ENCODE data around the gene LYPD6B. TPM values are rescaled to one million over a fixed set of nuclear protein-coding genes. Genes with fewer than 3 reads are reported as not detected.

LYPD6B gene
- polyA plus RNA-seq, 1 experiment = 0.26 TPM

DNA sequence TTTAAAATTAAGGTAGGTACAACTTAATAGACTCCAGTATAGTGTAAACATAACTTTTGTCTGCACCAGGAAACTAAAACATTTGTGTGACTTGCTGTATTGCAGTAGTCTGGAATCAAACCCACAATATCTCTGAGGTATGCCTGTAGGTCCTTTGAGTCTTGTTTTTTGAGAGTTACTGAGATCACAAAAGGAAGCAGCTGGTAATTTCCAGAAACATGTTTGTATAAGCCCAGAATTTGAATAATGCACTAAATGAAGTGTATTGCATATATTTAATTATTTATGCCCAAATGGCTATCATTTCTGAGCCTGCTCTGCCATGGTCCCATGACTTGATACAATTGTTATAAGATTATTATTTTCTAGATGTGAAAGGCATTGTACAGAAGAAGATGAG, 148.6 kb downstream of the LYPD6B start:
- TF ChIP-seq, protein P1, sequence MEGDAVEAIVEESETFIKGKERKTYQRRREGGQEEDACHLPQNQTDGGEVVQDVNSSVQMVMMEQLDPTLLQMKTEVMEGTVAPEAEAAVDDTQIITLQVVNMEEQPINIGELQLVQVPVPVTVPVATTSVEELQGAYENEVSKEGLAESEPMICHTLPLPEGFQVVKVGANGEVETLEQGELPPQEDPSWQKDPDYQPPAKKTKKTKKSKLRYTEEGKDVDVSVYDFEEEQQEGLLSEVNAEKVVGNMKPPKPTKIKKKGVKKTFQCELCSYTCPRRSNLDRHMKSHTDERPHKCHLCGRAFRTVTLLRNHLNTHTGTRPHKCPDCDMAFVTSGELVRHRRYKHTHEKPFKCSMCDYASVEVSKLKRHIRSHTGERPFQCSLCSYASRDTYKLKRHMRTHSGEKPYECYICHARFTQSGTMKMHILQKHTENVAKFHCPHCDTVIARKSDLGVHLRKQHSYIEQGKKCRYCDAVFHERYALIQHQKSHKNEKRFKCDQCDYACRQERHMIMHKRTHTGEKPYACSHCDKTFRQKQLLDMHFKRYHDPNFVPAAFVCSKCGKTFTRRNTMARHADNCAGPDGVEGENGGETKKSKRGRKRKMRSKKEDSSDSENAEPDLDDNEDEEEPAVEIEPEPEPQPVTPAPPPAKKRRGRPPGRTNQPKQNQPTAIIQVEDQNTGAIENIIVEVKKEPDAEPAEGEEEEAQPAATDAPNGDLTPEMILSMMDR (IDR thresholded peaks at IDR 0.05; ENCODE audit: low read depth, low read length) = no peak
- ChIA-PET POLR2A (no interaction called here), CTCF (no interaction called here)
- no peak overlapping the region for H3K4me3 ChIP-seq (ENCODE audit: low read depth, low read length)
- H3K9me3 ChIP-seq (ENCODE audit: control insufficient read depth, insufficient read depth, low read length) = no peaks in the 10 kb centered on the region
- DNase-seq (ENCODE audit: low read depth, low spot score) = no peak
- no peaks in the 10 kb centered on the region for H3K27me3 ChIP-seq (ENCODE audit: control insufficient read depth, insufficient read depth, low read length)
- H3K27ac ChIP-seq (ENCODE audit: low read depth, low read length) = no peak overlapping the region

DNA sequence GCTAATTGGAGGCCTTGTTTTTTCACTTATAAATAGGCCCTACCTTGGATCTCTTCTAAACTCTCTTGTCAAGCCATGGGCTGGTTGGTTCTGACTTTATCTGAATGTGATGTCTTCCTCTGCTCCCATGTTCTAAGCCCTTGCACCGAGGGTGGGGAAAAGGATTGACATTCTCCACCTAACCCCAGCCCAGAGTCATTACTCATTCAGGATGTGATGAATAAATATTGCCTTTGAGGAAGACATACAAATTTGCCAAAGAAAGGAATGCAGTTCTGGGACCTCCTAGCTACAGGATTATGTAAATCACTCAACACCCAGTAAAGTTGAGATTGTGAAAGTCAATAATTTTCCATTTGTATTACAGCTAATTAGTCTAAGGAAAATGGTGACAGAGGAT, 149.8 kb downstream of the LYPD6B start:
- no peaks in the 10 kb centered on the region for H3K27me3 ChIP-seq (ENCODE audit: control insufficient read depth, insufficient read depth, low read length)
- TF ChIP-seq, protein P1 (IDR thresholded peaks at IDR 0.05; ENCODE audit: low read depth, low read length) = no peak
- CTCF ChIA-PET = no interaction called here
- H3K9me3 ChIP-seq (ENCODE audit: control insufficient read depth, insufficient read depth, low read length) = no peaks in the 10 kb centered on the region
- H3K4me3 ChIP-seq (ENCODE audit: low read depth, low read length) = no peak overlapping the region
- no peak overlapping the region for H3K27ac ChIP-seq (ENCODE audit: low read depth, low read length)
- POLR2A ChIA-PET = no interaction called here
- no peak for DNase-seq (ENCODE audit: low read depth, low spot score)

DNA sequence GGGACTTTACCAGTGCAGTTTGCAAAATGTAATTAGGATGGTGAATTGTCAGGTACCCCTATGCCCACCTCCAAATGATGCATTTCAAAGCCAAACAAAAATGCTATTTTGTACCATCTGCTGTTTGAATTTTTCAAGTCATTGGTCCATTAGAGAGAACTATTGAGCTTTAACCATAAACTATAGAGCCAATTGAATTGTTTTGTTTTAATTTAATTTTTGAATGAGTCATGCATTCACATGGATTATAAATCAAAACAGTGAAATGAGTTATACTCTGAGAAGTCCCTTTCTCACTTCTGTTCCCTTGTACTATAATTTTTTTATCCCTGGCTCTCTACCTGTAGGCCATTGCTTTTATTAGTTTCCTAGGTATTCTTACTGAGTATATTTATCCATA, 151.3 kb downstream of the LYPD6B start:
- H3K9me3 ChIP-seq (ENCODE audit: control insufficient read depth, insufficient read depth, low read length) = no peaks in the 10 kb centered on the region
- no peaks in the 10 kb centered on the region for H3K27me3 ChIP-seq (ENCODE audit: control insufficient read depth, insufficient read depth, low read length)
- TF ChIP-seq, protein P1 (IDR thresholded peaks at IDR 0.05; ENCODE audit: low read depth, low read length) = no peak
- ChIA-PET CTCF (no interaction called here), POLR2A (no interaction called here)
- DNase-seq (ENCODE audit: low read depth, low spot score) = no peak
- H3K27ac ChIP-seq (ENCODE audit: low read depth, low read length) = no peak overlapping the region
- H3K4me3 ChIP-seq (ENCODE audit: low read depth, low read length) = no peak overlapping the region

DNA sequence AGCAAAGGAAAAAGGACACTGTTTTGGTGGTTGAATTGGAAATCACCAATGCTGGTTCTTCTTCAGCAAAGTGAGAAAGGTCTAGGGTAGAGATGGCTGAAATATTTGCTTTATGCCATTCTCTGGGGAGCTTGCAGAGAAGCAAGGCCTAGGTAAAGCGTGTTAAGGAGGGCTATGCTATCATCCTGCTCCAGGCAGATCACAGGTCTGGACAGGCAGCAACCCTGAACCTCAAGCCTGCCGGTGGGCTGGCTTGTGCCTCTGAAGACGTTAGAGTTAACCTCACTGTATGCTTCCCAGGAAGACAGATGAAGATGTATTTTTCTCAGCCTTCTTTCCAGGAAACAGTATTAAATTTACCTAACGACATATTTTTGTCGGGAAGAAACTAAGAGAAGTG, 153.4 kb downstream of the LYPD6B start:
- CTCF ChIA-PET = no interaction called here
- Histone ChIP-seq H3K27ac (ENCODE audit: low read depth, low read length) (no peak overlapping the region), H3K27me3 (ENCODE audit: control insufficient read depth, insufficient read depth, low read length) (no peaks in the 10 kb centered on the region), H3K9me3 (ENCODE audit: control insufficient read depth, insufficient read depth, low read length) (no peaks in the 10 kb centered on the region), H3K4me3 (ENCODE audit: low read depth, low read length) (no peak overlapping the region)
- TF ChIP-seq, protein P1 (IDR thresholded peaks at IDR 0.05; ENCODE audit: low read depth, low read length) = no peak
- POLR2A ChIA-PET = no interaction called here
- no peak for DNase-seq (ENCODE audit: low read depth, low spot score)

DNA sequence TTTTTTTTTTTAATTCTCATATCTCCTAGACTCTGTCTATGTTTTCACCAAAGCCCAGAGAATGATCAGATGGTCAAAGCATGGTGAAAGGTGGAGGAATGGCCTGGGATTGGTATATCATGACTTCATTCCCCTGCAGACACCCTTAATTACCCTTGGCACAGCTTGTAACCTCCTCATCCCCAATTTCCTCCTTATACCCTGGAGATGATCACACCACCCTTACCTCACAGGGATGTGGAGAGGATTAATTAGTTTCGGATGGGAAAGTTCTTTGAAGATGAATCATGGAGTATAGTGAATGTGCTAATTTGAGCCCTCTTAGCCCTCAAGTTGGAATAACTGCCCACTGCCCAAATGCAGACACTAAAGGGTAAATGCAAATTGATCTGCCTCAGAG, 153.9 kb downstream of the LYPD6B start:
- no peaks in the 10 kb centered on the region for H3K27me3 ChIP-seq (ENCODE audit: control insufficient read depth, insufficient read depth, low read length)
- POLR2A ChIA-PET = no interaction called here
- DNase-seq (ENCODE audit: low read depth, low spot score) = no peak

More for the DNA sequence above, 153.9 kb downstream of the LYPD6B start:
- H3K9me3 ChIP-seq (ENCODE audit: control insufficient read depth, insufficient read depth, low read length) = no peaks in the 10 kb centered on the region
- H3K27ac ChIP-seq (ENCODE audit: low read depth, low read length) = no peak overlapping the region
- CTCF ChIA-PET = no interaction called here
- H3K4me3 ChIP-seq (ENCODE audit: low read depth, low read length) = no peak overlapping the region
- TF ChIP-seq, protein P1 (IDR thresholded peaks at IDR 0.05; ENCODE audit: low read depth, low read length) = no peak

All from AG04450 (cell line).